Neutrophil (primary cell): ENCODE results near the gene ROR2.
"Not testable (repeated sequence)": the region's sequence is repeated elsewhere in the genome, so short reads cannot be mapped to it uniquely, and the experiment has no call there.

ENCODE experiments used
- H3K27ac ChIP-seq: fragments of 200-600 bp; sonication (generic); 2 replicates; pipeline ENCODE4 v1.5.1; 2016; ENCODE audit warnings: mild to moderate bottlenecking, moderate library complexity
- H3K27me3 ChIP-seq: fragments of 200-600 bp; sonication (generic); 2 replicates; pipeline ENCODE4 v1.6.0; 2016; ENCODE audit warnings: mild to moderate bottlenecking
- H3K36me3 ChIP-seq: fragments of 200-600 bp; sonication (generic); 2 replicates; pipeline ENCODE4 v1.5.1; 2017
- H3K4me1 ChIP-seq, 2 experiments: fragments of 200-600 bp in 1 of 2; sonication (generic) in 1 of 2; 1 replicate in 1 of 2; 2 replicates in 1 of 2; pipeline versions ENCODE4 v1.5.1 to v1.6.1; 2013 to 2016; ENCODE audit warnings: low read depth in 1 of 2, low read length in 1 of 2, mild to moderate bottlenecking in 1 of 2, moderate library complexity in 1 of 2; ENCODE audit not compliant: control insufficient read depth in 1 of 2, insufficient read depth in 1 of 2
- H3K4me3 ChIP-seq, 2 experiments: fragments of 200-600 bp in 1 of 2; sonication (generic) in 1 of 2; 1 replicate in 1 of 2; 2 replicates in 1 of 2; pipeline ENCODE4 v1.5.1; 2013 to 2016; ENCODE audit warnings: low read depth in 1 of 2, low read length in 1 of 2, mild to moderate bottlenecking in 1 of 2, moderate library complexity in 1 of 2
- H3K9me3 ChIP-seq: fragments of 200-600 bp; sonication (generic); 2 replicates; pipeline ENCODE4 v1.5.1; 2016
- CTCF ChIP-seq: fragments of 200-600 bp; sonication (generic); IDR thresholded peaks from 2 replicates; pipeline ENCODE4 v1.5.1; 2016; ENCODE audit warnings: antibody characterized with exemption

The ROR2 gene

GRCh38 chr9:91541734-91542133 is 408.3 kb downstream of the ROR2 start:
- no peaks in the 10 kb centered on the region for H3K9me3 ChIP-seq
- no peak for TF ChIP-seq CTCF
- H3K4me1 ChIP-seq = no peaks in the 10 kb centered on the region
- peaks cover 18% of the 10 kb centered on the region for H3K27me3 ChIP-seq
- H3K36me3 ChIP-seq = no peaks in the 10 kb centered on the region
- no peak overlapping the region for H3K27ac ChIP-seq
- H3K4me3 ChIP-seq = no peak overlapping the region

GRCh38 chr9:91540506-91540905 is 409.5 kb downstream of the ROR2 start:
- H3K4me1 ChIP-seq, H3K4me3 ChIP-seq, H3K9me3 ChIP-seq, H3K36me3 ChIP-seq, H3K27ac ChIP-seq: not testable (repeated sequence)
- H3K27me3 ChIP-seq = peaks cover 14% of the 10 kb centered on the region

GRCh38 chr9:91536211-91536691 is 413.8 kb downstream of the ROR2 start:
- Histone ChIP-seq H3K27ac (no peak overlapping the region), H3K27me3 (peaks cover 12% of the 10 kb centered on the region), H3K9me3 (no peaks in the 10 kb centered on the region), H3K4me1 (no peaks in the 10 kb centered on the region), H3K4me3 (no peak overlapping the region), H3K36me3 (no peaks in the 10 kb centered on the region)
- no peak for TF ChIP-seq CTCF

- no peak overlapping the region for H3K4me3 ChIP-seq
- H3K27ac ChIP-seq = no peak overlapping the region
- no peaks in the 10 kb centered on the region for H3K9me3 ChIP-seq
- no peaks in the 10 kb centered on the region for H3K36me3 ChIP-seq
- H3K27me3 ChIP-seq = peaks cover 23% of the 10 kb centered on the region
- H3K4me1 ChIP-seq = no peaks in the 10 kb centered on the region
- TF ChIP-seq CTCF = no peak
Observed at GRCh38 chr9:91534374-91534773, 415.7 kb downstream of the ROR2 start.

GRCh38 chr9:91533382-91533781 is 416.6 kb downstream of the ROR2 start:
- Histone ChIP-seq H3K4me1 (no peaks in the 10 kb centered on the region), H3K27ac (no peak overlapping the region), H3K36me3 (no peaks in the 10 kb centered on the region), H3K9me3 (no peaks in the 10 kb centered on the region), H3K4me3 (no peak overlapping the region), H3K27me3 (peaks cover 23% of the 10 kb centered on the region)
- no peak for TF ChIP-seq CTCF

GRCh38 chr9:91532325-91532724 is 417.7 kb downstream of the ROR2 start:
- H3K36me3 ChIP-seq = no peaks in the 10 kb centered on the region
- no peak for TF ChIP-seq CTCF
- no peak overlapping the region for H3K27ac ChIP-seq

More at GRCh38 chr9:91532325-91532724, 417.7 kb downstream of the ROR2 start:
- no peak overlapping the region for H3K4me3 ChIP-seq
- no peaks in the 10 kb centered on the region for H3K9me3 ChIP-seq
- peaks cover 23% of the 10 kb centered on the region for H3K27me3 ChIP-seq
- no peaks in the 10 kb centered on the region for H3K4me1 ChIP-seq
